Astrocyte (in vitro differentiated cells and primary cell): Measurements from ENCODE around the gene TWIST2.

Experiments used
- EZH2 ChIP-seq: IDR thresholded peaks from 2 replicates; pipeline ENCODE4 v1.6.1; 2012; ENCODE audit warnings: mild to moderate bottlenecking, low read length, inconsistent platforms; ENCODE audit not compliant: insufficient read depth
- TF ChIP-seq, protein P1 (sequence below): IDR thresholded peaks from 2 replicates; pipeline ENCODE4 v1.5.1; 2011; ENCODE audit warnings: low read depth, mild to moderate bottlenecking, inconsistent platforms, low read length, moderate library complexity; ENCODE audit not compliant: insufficient read depth

DNA sequence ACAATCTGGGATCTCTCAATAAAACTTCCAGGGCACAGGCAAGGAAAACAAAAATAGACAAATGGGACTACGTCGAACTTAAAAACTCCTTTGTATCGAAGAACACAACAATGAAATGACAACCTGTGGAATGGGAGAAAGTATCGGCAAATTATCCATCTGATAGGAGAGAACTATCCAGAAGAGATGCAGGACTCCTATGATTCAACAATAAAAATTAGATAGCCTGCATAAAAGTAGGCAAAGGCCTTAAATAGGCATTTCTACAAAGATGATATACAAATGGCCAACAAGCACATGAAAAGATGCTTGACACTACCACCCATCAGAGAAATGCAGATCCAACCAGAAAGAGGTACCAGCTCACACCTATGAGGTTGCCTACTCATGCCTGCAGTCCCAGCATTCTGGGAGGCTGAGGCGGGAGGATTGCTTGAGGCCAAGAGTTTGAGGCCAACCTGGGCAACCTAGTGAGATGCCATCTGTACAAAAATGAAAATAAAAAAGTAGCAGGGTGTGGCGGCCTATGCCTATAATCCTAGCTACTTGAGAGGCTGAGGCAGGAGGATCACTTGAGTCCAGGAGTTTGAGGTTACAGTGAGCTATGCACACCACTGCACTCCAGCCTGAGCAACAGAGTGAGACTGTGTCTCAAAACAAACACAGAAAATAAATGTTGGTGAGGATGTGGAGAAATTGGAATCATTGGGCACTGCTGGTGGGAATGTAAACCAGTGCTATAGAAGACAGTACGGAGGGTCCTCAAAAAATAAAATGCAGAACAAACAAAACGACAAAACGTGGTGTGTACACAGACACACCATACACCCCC is 21.6 kb downstream of the TWIST2 start:
- no peak for TF ChIP-seq EZH2
- TF ChIP-seq, protein P1, sequence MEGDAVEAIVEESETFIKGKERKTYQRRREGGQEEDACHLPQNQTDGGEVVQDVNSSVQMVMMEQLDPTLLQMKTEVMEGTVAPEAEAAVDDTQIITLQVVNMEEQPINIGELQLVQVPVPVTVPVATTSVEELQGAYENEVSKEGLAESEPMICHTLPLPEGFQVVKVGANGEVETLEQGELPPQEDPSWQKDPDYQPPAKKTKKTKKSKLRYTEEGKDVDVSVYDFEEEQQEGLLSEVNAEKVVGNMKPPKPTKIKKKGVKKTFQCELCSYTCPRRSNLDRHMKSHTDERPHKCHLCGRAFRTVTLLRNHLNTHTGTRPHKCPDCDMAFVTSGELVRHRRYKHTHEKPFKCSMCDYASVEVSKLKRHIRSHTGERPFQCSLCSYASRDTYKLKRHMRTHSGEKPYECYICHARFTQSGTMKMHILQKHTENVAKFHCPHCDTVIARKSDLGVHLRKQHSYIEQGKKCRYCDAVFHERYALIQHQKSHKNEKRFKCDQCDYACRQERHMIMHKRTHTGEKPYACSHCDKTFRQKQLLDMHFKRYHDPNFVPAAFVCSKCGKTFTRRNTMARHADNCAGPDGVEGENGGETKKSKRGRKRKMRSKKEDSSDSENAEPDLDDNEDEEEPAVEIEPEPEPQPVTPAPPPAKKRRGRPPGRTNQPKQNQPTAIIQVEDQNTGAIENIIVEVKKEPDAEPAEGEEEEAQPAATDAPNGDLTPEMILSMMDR, result no peak
